ENCODE results near the gene UBE2F. TPM values are rescaled to one million over a fixed set of nuclear protein-coding genes. Genes with fewer than 3 reads are reported as not detected.

The UBE2F gene
- total RNA-seq, 1 experiment from 2014 or later, result 62.1 TPM

DNA sequence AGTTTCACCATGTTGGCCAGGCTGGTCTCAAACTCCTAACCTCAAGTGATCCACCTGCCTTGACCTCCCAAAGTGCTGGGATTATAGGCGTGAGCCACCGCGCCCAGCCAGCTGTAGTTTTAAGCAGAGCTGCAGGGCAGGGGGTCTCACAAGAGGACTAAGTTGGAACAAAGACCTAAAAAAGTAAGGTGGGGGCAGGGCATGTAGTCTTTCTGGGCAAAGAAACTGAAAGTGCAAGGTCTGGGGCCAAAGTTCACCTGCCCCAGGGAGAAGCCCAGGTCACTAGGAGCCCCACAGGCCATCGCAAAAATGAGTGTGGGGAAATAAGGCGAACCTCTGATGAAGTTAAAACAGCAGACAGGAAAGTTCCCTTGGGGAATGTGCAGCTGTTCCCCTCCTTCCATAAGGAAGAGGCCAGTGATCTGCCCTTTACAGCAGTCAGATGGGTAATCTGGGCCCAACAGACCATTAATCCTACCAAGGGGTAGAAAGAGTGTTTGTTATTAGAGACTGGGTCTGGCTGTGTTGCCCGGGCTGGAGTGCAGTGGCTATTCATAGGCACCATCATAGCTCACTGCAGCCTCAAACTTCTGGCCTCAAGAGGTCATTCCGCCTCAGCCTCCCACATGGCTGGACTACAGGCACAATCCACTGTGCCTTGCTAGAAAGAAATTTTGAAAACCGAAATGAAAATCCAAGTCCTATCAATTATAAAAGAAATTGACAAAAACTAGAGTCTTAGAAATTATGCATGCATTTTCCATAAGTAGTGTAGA, 96.8 kb downstream of the UBE2F start:
- Histone ChIP-seq H2BK5ac (ENCODE audit: insufficient read length, low read length) (no peak overlapping the region), H3K79me1 (ENCODE audit: insufficient read depth, low read depth, low read length, poor library complexity, severe bottlenecking) (peaks cover 7% of the 10 kb centered on the region), H4K8ac (replicated peaks; ENCODE audit: insufficient read length, low read depth, low read length) (no peak overlapping the region), H3K4ac (ENCODE audit: low read depth, low read length) (no peak overlapping the region), H3K27me3 (ENCODE audit: insufficient read depth, low read length) (no peaks in the 10 kb centered on the region), H3K23ac (ENCODE audit: insufficient read length, low read depth, low read length) (no peak overlapping the region), H3K4me2 (ENCODE audit: insufficient read depth, insufficient read length, low read length) (no peak overlapping the region), H2AFZ (ENCODE audit: low read length) (no peak overlapping the region), H2BK12ac (ENCODE audit: insufficient read length, low read depth, low read length) (no peak overlapping the region), H4K5ac (ENCODE audit: insufficient read length, low read depth, low read length) (no peak overlapping the region), H2BK15ac (ENCODE audit: low read depth, low read length) (no peak overlapping the region), H2BK20ac (ENCODE audit: low read depth, low read length, poor library complexity, severe bottlenecking) (no peak overlapping the region), H3K4me1 (ENCODE audit: insufficient read depth, low read length) (peaks cover 6% of the 10 kb centered on the region), H3K23me2 (ENCODE audit: insufficient read length, low read depth, low read length, poor library complexity, severe bottlenecking) (peaks cover 9% of the 10 kb centered on the region), H2AK5ac (ENCODE audit: insufficient read length, low read length) (no peak overlapping the region), H3K18ac (ENCODE audit: insufficient read length, low read depth, low read length) (no peak overlapping the region), H3K27ac (ENCODE audit: insufficient read length, low read depth, low read length) (no peak overlapping the region), H3K9ac (ENCODE audit: extremely low read depth, insufficient read length, low read length) (no peak overlapping the region), H3T11ph (ENCODE audit: low read length) (no peak overlapping the region), H3K14ac (ENCODE audit: insufficient read depth, low read length) (no peak overlapping the region), H3K56ac (ENCODE audit: insufficient read length, low read depth, low read length) (no peak overlapping the region), H4K91ac (ENCODE audit: insufficient read length, low read depth, low read length) (no peak overlapping the region), H3K9me3 (ENCODE audit: control insufficient read depth, low read depth, low read length) (no peaks in the 10 kb centered on the region), H4K20me1 (ENCODE audit: control insufficient read depth, insufficient read depth, insufficient read length) (no peaks in the 10 kb centered on the region), H2BK120ac (ENCODE audit: low read depth, low read length, poor library complexity, severe bottlenecking) (no peak overlapping the region), H3K79me2 (ENCODE audit: insufficient read depth, low read length) (peaks cover 2% of the 10 kb centered on the region; the same call in 1 of the 2 replicates)
- WGBS (ENCODE audit: extremely low coverage, insufficient read length, low lambda C conversion rate), result no CpG with 5 or more reads among the region's 8 CpGs
- H3K27me3 Mint-ChIP-seq (ENCODE audit: low read depth), result no peaks in the 10 kb centered on the region
- DNase-seq, result no peak
- peak overlapping the region in 2 of 3 experiments; percentile 18 to 81; a peak in 2 of 7 replicates for H3K27ac Mint-ChIP-seq
- H3K4me1 Mint-ChIP-seq, result peaks cover 27 to 34% of the 10 kb centered on the region in 2 experiments
- H3K4me3 Mint-ChIP-seq, result no peak overlapping the region; a peak in 1 of 5 replicates
- H3K36me3 Mint-ChIP-seq (ENCODE audit: insufficient read depth in 1 of 3, low read depth in 3 of 3), result peaks cover 39 to 53% (median 48%) of the 10 kb centered on the region in 3 experiments
- H3K9me3 Mint-ChIP-seq, result no peaks in the 10 kb centered on the region; a peak in 1 of 5 replicates
- TF ChIP-seq, protein P1, sequence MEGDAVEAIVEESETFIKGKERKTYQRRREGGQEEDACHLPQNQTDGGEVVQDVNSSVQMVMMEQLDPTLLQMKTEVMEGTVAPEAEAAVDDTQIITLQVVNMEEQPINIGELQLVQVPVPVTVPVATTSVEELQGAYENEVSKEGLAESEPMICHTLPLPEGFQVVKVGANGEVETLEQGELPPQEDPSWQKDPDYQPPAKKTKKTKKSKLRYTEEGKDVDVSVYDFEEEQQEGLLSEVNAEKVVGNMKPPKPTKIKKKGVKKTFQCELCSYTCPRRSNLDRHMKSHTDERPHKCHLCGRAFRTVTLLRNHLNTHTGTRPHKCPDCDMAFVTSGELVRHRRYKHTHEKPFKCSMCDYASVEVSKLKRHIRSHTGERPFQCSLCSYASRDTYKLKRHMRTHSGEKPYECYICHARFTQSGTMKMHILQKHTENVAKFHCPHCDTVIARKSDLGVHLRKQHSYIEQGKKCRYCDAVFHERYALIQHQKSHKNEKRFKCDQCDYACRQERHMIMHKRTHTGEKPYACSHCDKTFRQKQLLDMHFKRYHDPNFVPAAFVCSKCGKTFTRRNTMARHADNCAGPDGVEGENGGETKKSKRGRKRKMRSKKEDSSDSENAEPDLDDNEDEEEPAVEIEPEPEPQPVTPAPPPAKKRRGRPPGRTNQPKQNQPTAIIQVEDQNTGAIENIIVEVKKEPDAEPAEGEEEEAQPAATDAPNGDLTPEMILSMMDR (conservative IDR thresholded peaks at IDR 0.05), result no peak

All from H9 (cell line).